WTC11 (cell line): ENCODE data around the gene UMODL1.

ENCODE experiments used
- CTCF ChIP-seq: fragments of 200-600 bp; IDR thresholded peaks from 2 replicates; pipeline ENCODE4 v1.8.0; 2022; ENCODE audit warnings: antibody characterized with exemption
- E2F1 ChIP-seq: sonication (generic); formaldehyde crosslinking; IDR thresholded peaks from 2 replicates; pipeline ENCODE4 v1.8.0; 2022; ENCODE audit warnings: mild to moderate bottlenecking, missing genetic modification reagents
- FOXP1 ChIP-seq: sonication (generic); formaldehyde crosslinking; IDR thresholded peaks from 2 replicates; pipeline ENCODE4 v1.8.0; 2022; ENCODE audit warnings: missing genetic modification reagents, mild to moderate bottlenecking, moderate library complexity, borderline replicate concordance
- NFYB ChIP-seq: sonication (generic); formaldehyde crosslinking; conservative IDR thresholded peaks from 2 replicates; pipeline ENCODE4 v1.8.0; 2022; ENCODE audit warnings: low read depth, missing genetic modification reagents
- USF2 ChIP-seq: sonication (generic); formaldehyde crosslinking; IDR thresholded peaks from 2 replicates; pipeline ENCODE4 v1.8.1; 2023; ENCODE audit warnings: mild to moderate bottlenecking, missing genetic modification reagents, moderate library complexity

- TF ChIP-seq CTCF (no peak), E2F1 (CRISPR knock-in tag) (no peak), NFYB (CRISPR knock-in tag) (no peak), USF2 (CRISPR knock-in tag) (no peak), FOXP1 (CRISPR knock-in tag) (no peak)
These were observed 37.6 kb downstream of the UMODL1 start for GRCh38 chr21:42108554-42109340.
